HEK293 (cell line): ENCODE data around the gene KCNK7.

Experiments
- CTCF ChIP-seq: fragments of 450-650 bp; formaldehyde crosslinking; IDR thresholded peaks from 2 replicates; pipeline ENCODE4 v1.5.1; 2016; ENCODE audit warnings: missing biosample characterization, missing genetic modification characterization
- RBAK ChIP-seq: fragments of 450-650 bp; formaldehyde crosslinking; IDR thresholded peaks from 2 replicates; pipeline ENCODE4 v1.5.1; 2016; ENCODE audit warnings: missing biosample characterization, missing genetic modification characterization
- SP3 ChIP-seq: fragments of 450-650 bp; formaldehyde crosslinking; IDR thresholded peaks from 2 replicates; pipeline ENCODE4 v1.5.1; 2016; ENCODE audit warnings: missing biosample characterization, missing genetic modification characterization
- ZBTB7A ChIP-seq: fragments of 450-650 bp; formaldehyde crosslinking; IDR thresholded peaks from 2 replicates; pipeline ENCODE4 v1.5.1; 2016; ENCODE audit warnings: low read depth, missing biosample characterization, missing genetic modification characterization
- ZFHX2 ChIP-seq: fragments of 450-650 bp; formaldehyde crosslinking; conservative IDR thresholded peaks from 2 replicates; pipeline ENCODE4 v1.5.1; 2016; ENCODE audit warnings: missing biosample characterization, missing genetic modification characterization
- ZNF510 ChIP-seq: fragments of 450-650 bp; formaldehyde crosslinking; IDR thresholded peaks from 2 replicates; pipeline ENCODE4 v1.5.1; 2018; ENCODE audit warnings: mild to moderate bottlenecking, missing genetic modification characterization, missing biosample characterization; ENCODE audit not compliant: insufficient replicate concordance
- ZNF561 ChIP-seq: fragments of 450-650 bp; IDR thresholded peaks from 2 replicates; pipeline ENCODE4 v1.5.1; 2018; ENCODE audit warnings: missing biosample characterization, missing genetic modification characterization, borderline replicate concordance
- ZNF621 ChIP-seq: fragments of 450-650 bp; formaldehyde crosslinking; IDR thresholded peaks from 2 replicates; pipeline ENCODE4 v1.5.1; 2017; ENCODE audit warnings: missing biosample characterization, missing genetic modification characterization
- TF ChIP-seq, protein P1 (sequence below): fragments of 450-650 bp; formaldehyde crosslinking; IDR thresholded peaks from 2 replicates; pipeline ENCODE4 v1.5.1; 2016; ENCODE audit warnings: missing biosample characterization, missing genetic modification characterization

- no peak for TF ChIP-seq RBAK
- no peak for TF ChIP-seq ZNF510 (tag by site-specific recombination)
- no peak for TF ChIP-seq CTCF
- no peak for TF ChIP-seq ZFHX2 (tag by site-specific recombination)
- no peak for TF ChIP-seq SP3 (tag by site-specific recombination)
- TF ChIP-seq, protein P1, sequence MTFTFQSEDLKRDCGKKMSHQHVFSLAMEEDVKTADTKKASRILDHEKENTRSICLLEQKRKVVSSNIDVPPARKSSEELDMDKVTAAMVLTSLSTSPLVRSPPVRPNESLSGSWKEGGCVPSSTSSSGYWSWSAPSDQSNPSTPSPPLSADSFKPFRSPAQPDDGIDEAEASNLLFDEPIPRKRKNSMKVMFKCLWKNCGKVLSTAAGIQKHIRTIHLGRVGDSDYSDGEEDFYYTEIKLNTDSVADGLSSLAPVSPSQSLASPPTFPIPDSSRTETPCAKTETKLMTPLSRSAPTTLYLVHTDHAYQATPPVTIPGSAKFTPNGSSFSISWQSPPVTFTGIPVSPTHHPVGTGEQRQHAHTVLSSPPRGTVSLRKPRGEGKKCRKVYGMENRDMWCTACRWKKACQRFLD (tag by site-specific recombination) = no peak
- TF ChIP-seq ZNF561 (tag by site-specific recombination) = no peak
- TF ChIP-seq ZBTB7A (tag by site-specific recombination) = no peak
- no peak for TF ChIP-seq ZNF621
Measured at GRCh38 chr11:65581928-65582327, 13.7 kb downstream of the KCNK7 start.
